Measurements from ENCODE around the gene NR2C1. TPM values are rescaled to one million over a fixed set of nuclear protein-coding genes. Genes with fewer than 3 reads are reported as not detected.

Gene NR2C1
- total and polyA plus RNA-seq, 10 of the 15 experiments (the other 5 are each of a cell fraction or from before 2014, with no cell fraction given): 8.8 to 38.1 (median 31.3) TPM

GRCh38 chr12:94997061-94997460, 76.4 kb downstream of the NR2C1 start (continued):
- no peak for TF ChIP-seq PBX3 (IDR thresholded peaks at IDR 0.05; ENCODE audit: insufficient replicate concordance, low read depth, low read length)
- no peak for TF ChIP-seq CBX3 (IDR thresholded peaks at IDR 0.05; ENCODE audit: borderline replicate concordance, low read depth)
- TF ChIP-seq HSF1 (IDR thresholded peaks at IDR 0.05; ENCODE audit: low read depth, low read length): no peak
- TF ChIP-seq DPF2 (IDR thresholded peaks at IDR 0.05): no peak
- no peak for TF ChIP-seq NFXL1 (IDR thresholded peaks at IDR 0.05; ENCODE audit: borderline replicate concordance)
- TF ChIP-seq MEF2B (IDR thresholded peaks at IDR 0.05; ENCODE audit: partially characterized antibody, poor library complexity, severe bottlenecking): no peak
- no peak for TF ChIP-seq ATF2 (IDR thresholded peaks at IDR 0.05; ENCODE audit: low read length)
- no peak for TF ChIP-seq TCF3 (IDR thresholded peaks at IDR 0.05; ENCODE audit: borderline replicate concordance, insufficient read depth, low read depth, low read length)
- TF ChIP-seq PAX8 (IDR thresholded peaks at IDR 0.05): no peak
- TF ChIP-seq SRF (IDR thresholded peaks at IDR 0.05; ENCODE audit: low read depth in 2 of 2, low read length in 2 of 2): no peak

Data from GM12878 (cell line).